ENCODE data around the gene FRS3.

DNA sequence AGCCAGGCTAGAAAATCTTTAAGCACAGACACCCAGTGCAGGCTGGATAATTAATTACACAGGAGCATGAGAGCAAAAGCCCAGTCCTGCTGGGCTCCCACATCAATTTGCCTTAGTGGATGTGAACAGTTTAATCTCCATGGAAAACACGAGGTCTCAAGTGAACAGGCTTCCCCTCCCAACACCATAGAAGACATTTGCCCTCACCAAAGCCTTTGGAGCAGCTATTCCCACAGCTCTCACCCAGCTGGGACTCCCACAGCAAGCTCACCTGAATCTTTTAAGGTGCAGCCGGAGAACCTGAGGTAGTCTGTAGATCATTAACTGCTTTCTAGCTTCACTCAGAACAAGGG is 19.8 kb upstream of the FRS3 start:
- TF ChIP-seq, protein P1, sequence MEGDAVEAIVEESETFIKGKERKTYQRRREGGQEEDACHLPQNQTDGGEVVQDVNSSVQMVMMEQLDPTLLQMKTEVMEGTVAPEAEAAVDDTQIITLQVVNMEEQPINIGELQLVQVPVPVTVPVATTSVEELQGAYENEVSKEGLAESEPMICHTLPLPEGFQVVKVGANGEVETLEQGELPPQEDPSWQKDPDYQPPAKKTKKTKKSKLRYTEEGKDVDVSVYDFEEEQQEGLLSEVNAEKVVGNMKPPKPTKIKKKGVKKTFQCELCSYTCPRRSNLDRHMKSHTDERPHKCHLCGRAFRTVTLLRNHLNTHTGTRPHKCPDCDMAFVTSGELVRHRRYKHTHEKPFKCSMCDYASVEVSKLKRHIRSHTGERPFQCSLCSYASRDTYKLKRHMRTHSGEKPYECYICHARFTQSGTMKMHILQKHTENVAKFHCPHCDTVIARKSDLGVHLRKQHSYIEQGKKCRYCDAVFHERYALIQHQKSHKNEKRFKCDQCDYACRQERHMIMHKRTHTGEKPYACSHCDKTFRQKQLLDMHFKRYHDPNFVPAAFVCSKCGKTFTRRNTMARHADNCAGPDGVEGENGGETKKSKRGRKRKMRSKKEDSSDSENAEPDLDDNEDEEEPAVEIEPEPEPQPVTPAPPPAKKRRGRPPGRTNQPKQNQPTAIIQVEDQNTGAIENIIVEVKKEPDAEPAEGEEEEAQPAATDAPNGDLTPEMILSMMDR (IDR thresholded peaks at IDR 0.05; ENCODE audit: low read depth, low read length) = no peak
- TF ChIP-seq POLR2A (IDR thresholded peaks at IDR 0.05; ENCODE audit: extremely low read depth, insufficient read length) (no peak), MYC (IDR thresholded peaks at IDR 0.05; ENCODE audit: low read depth, low read length) (no peak)
- TF ChIP-seq, protein P2, sequence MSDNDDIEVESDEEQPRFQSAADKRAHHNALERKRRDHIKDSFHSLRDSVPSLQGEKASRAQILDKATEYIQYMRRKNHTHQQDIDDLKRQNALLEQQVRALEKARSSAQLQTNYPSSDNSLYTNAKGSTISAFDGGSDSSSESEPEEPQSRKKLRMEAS (IDR thresholded peaks at IDR 0.05; ENCODE audit: low read depth, low read length) = no peak
